Sigmoid colon (tissue), 7 donors: ENCODE results near the gene IFNGR2. TPM values are rescaled to one million over a fixed set of nuclear protein-coding genes. Genes with fewer than 3 reads are reported as not detected.

Experiments used
- DNase-seq: peaks from one replicate; pipeline ENCODE4 v3.0.0-alpha.2; 2019
- H3K27ac ChIP-seq, 4 donors: fragments of 200-600 bp; sonication (generic); one replicate each; pipeline ENCODE4 v1.5.1; 2016 to 2019; ENCODE audit warnings: mild to moderate bottlenecking in 1 of 4
- H3K27me3 ChIP-seq, 3 donors: fragments of 200-600 bp; sonication (generic); one replicate each; pipeline ENCODE4 v1.5.1; 2019; ENCODE audit warnings: mild to moderate bottlenecking in 1 of 3
- H3K36me3 ChIP-seq, 4 donors: fragments of 200-600 bp; sonication (generic); one replicate each; pipeline ENCODE4 v1.5.1; 2016 to 2019
- H3K4me1 ChIP-seq, 4 donors: fragments of 200-600 bp; sonication (generic); one replicate each; pipeline ENCODE4 v1.5.1; 2017 to 2019
- H3K4me3 ChIP-seq, 4 donors: fragments of 200-600 bp; sonication (generic); one replicate each; pipeline ENCODE4 v1.5.1; 2017 to 2019; ENCODE audit warnings: mild to moderate bottlenecking in 2 of 4, moderate library complexity in 1 of 4
- H3K9me3 ChIP-seq, 4 donors: fragments of 200-600 bp in 3 of 4; sonication (generic) in 3 of 4; one replicate each; pipeline versions ENCODE4 v1.5.1 to v1.6.1; 2013 to 2019
- CTCF ChIP-seq, 4 experiments: fragments of 450-650 bp in 3 of 4; fragments of 200-600 bp in 1 of 4; IDR thresholded peaks; one replicate each; pipeline ENCODE4 v1.5.1; 2016 to 2019; ENCODE audit warnings: antibody characterized with exemption in 4 of 4, mild to moderate bottlenecking in 3 of 4, moderate library complexity in 2 of 4
- EP300 ChIP-seq, 4 donors: sonication (generic); formaldehyde crosslinking; IDR thresholded peaks; one replicate each; pipeline ENCODE4 v1.6.1; 2017; ENCODE audit warnings: antibody characterized with exemption in 4 of 4
- POLR2A ChIP-seq, 2 donors: fragments of 450-650 bp; IDR thresholded peaks; one replicate each; pipeline ENCODE4 v1.6.1; 2016; ENCODE audit warnings: antibody characterized with exemption in 2 of 2, mild to moderate bottlenecking in 2 of 2, moderate library complexity in 2 of 2
- POLR2AphosphoS5 ChIP-seq, 4 donors: sonication (generic); formaldehyde crosslinking; IDR thresholded peaks; one replicate each; pipeline ENCODE4 v1.6.1; 2017; ENCODE audit warnings: antibody characterized with exemption in 4 of 4
- WGBS, 2 donors: extraction: QIAGEN DNeasy Blood & Tissue Kit; methylation state at CpG; one replicate each; pipeline ENCODE4 v1.1.7; 2013; 5-methylcytosine and 5-hydroxymethylcytosine counted together
- intact Hi-C: fragments of 100-400 bp; cut with DNase I; formaldehyde crosslinking; loops from one replicate; pipeline ENCODE4 v1.15.1; 2023
- polyA plus RNA-seq, 3 donors: library from polyadenylated mRNA; stranded (reverse); fragments of 200-250 nt; gene quantifications; one replicate each; pipeline ENCODE4 v1.2.3, GENCODE V29; 2013
- total RNA-seq, 4 donors: library from RNA; depleted of rRNA; stranded (reverse); fragments of >200 nt; gene quantifications; one replicate each; pipeline ENCODE4 v1.1.0, GENCODE V29; 2016
- donor health status: healthy with polysubstance abuse.
- donor health status: Bipolar disorder and iron deficiency.
- donor health status: healthy.

IFNGR2 gene
- total and polyA plus RNA-seq, 7 donors, result 34.9 to 178 (median 65.8) TPM

GRCh38 chr21:33478935-33479678, 75.9 kb downstream of the IFNGR2 start:
- WGBS, 2 donors, result 0 to 1% methylated on average over 68 of the region's 68 CpGs
- peak overlapping the region; percentile 96 to 100 (median 99) for H3K27ac ChIP-seq
- DNase-seq, result no peak
- H3K36me3 ChIP-seq, result no peaks in the 10 kb centered on the region
- intact Hi-C loops, result loop anchor here (5.0 kb wide), 1 partner anchor 163 kb away; the partner anchor contains the start of genes CRYZL1 and ITSN1
- TF ChIP-seq EP300 (IDR thresholded peaks at IDR 0.05), result no peak
- no peak for TF ChIP-seq POLR2A (IDR thresholded peaks at IDR 0.05)
- no peak for TF ChIP-seq POLR2AphosphoS5 (IDR thresholded peaks at IDR 0.05)
- no peak for TF ChIP-seq CTCF (IDR thresholded peaks at IDR 0.05)
- no peaks in the 10 kb centered on the region for H3K9me3 ChIP-seq
- H3K4me1 ChIP-seq, result peaks cover 3 to 21% (median 17%) of the 10 kb centered on the region in 4 donors
- H3K27me3 ChIP-seq, result no peaks in the 10 kb centered on the region
- peak overlapping the region; percentile 86 to 99 (median 96) for H3K4me3 ChIP-seq

GRCh38 chr21:33479679-33480480, 76.7 kb downstream of the IFNGR2 start, which contains the start of gene TMEM50B:
Gene TMEM50B (minus strand): TSS chr21:33479974. CDS start chr21:33468885, 11,089 bp downstream.
- Histone ChIP-seq H3K27me3 (no peaks in the 10 kb centered on the region), H3K4me3 (peak within 1 kb of the TSS; percentile 86 to 99 (median 96)), H3K4me1 (peaks cover 3 to 21% (median 17%) of the 10 kb centered on the region in 4 donors), H3K27ac (peak within 1 kb of the TSS; percentile 96 to 100 (median 99)), H3K9me3 (no peaks in the 10 kb centered on the region), H3K36me3 (no peaks in the 10 kb centered on the region)
- DNase-seq, result peak; percentile 98
- intact Hi-C loops, result loop anchor here (2.0 to 5.0 kb wide), 2 partner anchors 61 to 162 kb away; partner anchors contain the start of genes CRYZL1 and ITSN1
- 0 to 1% methylated on average over 93 of the region's 93 CpGs for WGBS, 2 donors
- no peak for TF ChIP-seq EP300 (IDR thresholded peaks at IDR 0.05)
- peak; percentile 95 to 99 (median 98) for TF ChIP-seq POLR2AphosphoS5 (IDR thresholded peaks at IDR 0.05)
- TF ChIP-seq CTCF (IDR thresholded peaks at IDR 0.05), result peak; percentile 46 to 60 (median 51)
- TF ChIP-seq POLR2A (IDR thresholded peaks at IDR 0.05), result peak; percentile 88 to 93

GRCh38 chr21:33480481-33481103, 77.4 kb downstream of the IFNGR2 start:
- Histone ChIP-seq H3K27ac (peak overlapping the region; percentile 96 to 100 (median 99)), H3K27me3 (no peaks in the 10 kb centered on the region), H3K36me3 (no peaks in the 10 kb centered on the region), H3K9me3 (no peaks in the 10 kb centered on the region), H3K4me1 (peaks cover 3 to 21% (median 17%) of the 10 kb centered on the region in 4 donors), H3K4me3 (peak overlapping the region; percentile 55 to 99 (median 96))
- DNase-seq, result no peak
- 12 to 32% methylated on average over 17 of the region's 17 CpGs for WGBS, 2 donors
- TF ChIP-seq CTCF (IDR thresholded peaks at IDR 0.05) (no peak), EP300 (IDR thresholded peaks at IDR 0.05) (no peak), POLR2AphosphoS5 (IDR thresholded peaks at IDR 0.05) (no peak), POLR2A (IDR thresholded peaks at IDR 0.05) (no peak)
- intact Hi-C loops, result loop anchor here (2.0 kb wide), 1 partner anchor 60 kb away; no protein-coding TSS in a partner anchor

- intact Hi-C loops, result loop anchor here (2.0 kb wide), 1 partner anchor 59 kb away; no protein-coding TSS in a partner anchor
Measured at GRCh38 chr21:33481314-33481943, 78.2 kb downstream of the IFNGR2 start.

More at GRCh38 chr21:33481314-33481943, 78.2 kb downstream of the IFNGR2 start:
- H3K27me3 ChIP-seq, result no peaks in the 10 kb centered on the region
- no peak overlapping the region for H3K27ac ChIP-seq
- H3K9me3 ChIP-seq, result no peaks in the 10 kb centered on the region
- DNase-seq, result no peak
- H3K4me1 ChIP-seq, result peaks cover 3 to 21% (median 17%) of the 10 kb centered on the region in 4 donors
- no peak overlapping the region for H3K4me3 ChIP-seq
- no peak for TF ChIP-seq EP300 (IDR thresholded peaks at IDR 0.05)
- TF ChIP-seq CTCF (IDR thresholded peaks at IDR 0.05), result no peak
- no peak for TF ChIP-seq POLR2AphosphoS5 (IDR thresholded peaks at IDR 0.05)
- no peak for TF ChIP-seq POLR2A (IDR thresholded peaks at IDR 0.05)
- WGBS, 2 donors, result 91 to 93% methylated on average over 9 of the region's 9 CpGs
- H3K36me3 ChIP-seq, result no peaks in the 10 kb centered on the region
